Prostate gland (tissue), 2 donors: Measurements from ENCODE around the gene CNKSR3.

Source experiments
- CTCF ChIP-seq, 4 experiments: fragments of 200-600 bp in 2 of 4; fragments of 450-650 bp in 2 of 4; sonication (generic) in 2 of 4; IDR thresholded peaks; 1 replicate in 3 of 4; 2 replicates in 1 of 4; pipeline ENCODE4 v1.5.1; 2016 to 2019; ENCODE audit warnings: antibody characterized with exemption in 4 of 4, mild to moderate bottlenecking in 2 of 4, moderate library complexity in 2 of 4
- POLR2A ChIP-seq: fragments of 450-650 bp; IDR thresholded peaks from one replicate; pipeline ENCODE4 v1.6.1; 2016; ENCODE audit warnings: antibody characterized with exemption, mild to moderate bottlenecking
- POLR2AphosphoS5 ChIP-seq: sonication (generic); formaldehyde crosslinking; IDR thresholded peaks from one replicate; pipeline ENCODE4 v1.6.1; 2017; ENCODE audit warnings: antibody characterized with exemption

GRCh38 chr6:154535147-154535546, 24.7 kb upstream of the CNKSR3 start:
- TF ChIP-seq CTCF (IDR thresholded peaks at IDR 0.05) (no peak), POLR2A (no peak), POLR2AphosphoS5 (no peak)
